Spleen (tissue), 7 donors: ENCODE data around the gene APBB2.

Experiments
- POLR2A ChIP-seq, 3 donors: fragments of 450-650 bp; IDR thresholded peaks; one replicate each; pipeline ENCODE4 v1.5.1; 2017; ENCODE audit warnings: antibody characterized with exemption in 3 of 3, mild to moderate bottlenecking in 1 of 3
- TF ChIP-seq, protein P1 (sequence below), 11 experiments: fragments of 200-600 bp in 7 of 11; fragments of 450-650 bp in 4 of 11; sonication (generic) in 4 of 11; IDR thresholded peaks in 8 of 11; conservative IDR thresholded peaks in 3 of 11; 1 replicate in 7 of 11; 2 replicates in 4 of 11; pipeline versions ENCODE4 v1.4.0 to v1.8.0; 2016 to 2021; ENCODE audit warnings: antibody characterized with exemption in 11 of 11, inconsistent platforms in 4 of 11, mild to moderate bottlenecking in 1 of 11
- donor health status: DM: no; HTN: no; CAD: no; lungs with moderate emphysema.
- donor health status: DM: no; HTN: no; CAD: no.
- donor health status: DM: no; HTN: no; CAD: no.

DNA sequence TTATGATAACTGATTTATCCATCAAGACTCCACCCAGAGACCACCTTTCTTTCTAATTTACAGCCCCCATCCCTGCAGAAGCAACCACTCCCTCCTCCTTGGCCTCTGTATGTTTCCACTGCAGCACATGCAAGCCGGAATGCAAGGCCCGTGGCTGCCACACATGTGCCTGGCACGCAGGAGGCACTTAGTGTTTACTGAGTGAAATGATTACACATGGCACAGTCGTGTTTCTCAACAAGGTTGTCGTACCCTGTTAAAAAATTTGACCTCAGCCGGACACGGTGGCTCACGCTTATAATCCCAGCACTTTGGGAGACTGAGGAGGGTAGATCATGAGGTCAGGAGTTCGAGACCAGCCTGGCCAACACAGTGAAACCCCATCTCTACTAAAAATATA is 104.3 kb downstream of the APBB2 start:
- no peak for TF ChIP-seq POLR2A (IDR thresholded peaks at IDR 0.05)
- TF ChIP-seq, protein P1, sequence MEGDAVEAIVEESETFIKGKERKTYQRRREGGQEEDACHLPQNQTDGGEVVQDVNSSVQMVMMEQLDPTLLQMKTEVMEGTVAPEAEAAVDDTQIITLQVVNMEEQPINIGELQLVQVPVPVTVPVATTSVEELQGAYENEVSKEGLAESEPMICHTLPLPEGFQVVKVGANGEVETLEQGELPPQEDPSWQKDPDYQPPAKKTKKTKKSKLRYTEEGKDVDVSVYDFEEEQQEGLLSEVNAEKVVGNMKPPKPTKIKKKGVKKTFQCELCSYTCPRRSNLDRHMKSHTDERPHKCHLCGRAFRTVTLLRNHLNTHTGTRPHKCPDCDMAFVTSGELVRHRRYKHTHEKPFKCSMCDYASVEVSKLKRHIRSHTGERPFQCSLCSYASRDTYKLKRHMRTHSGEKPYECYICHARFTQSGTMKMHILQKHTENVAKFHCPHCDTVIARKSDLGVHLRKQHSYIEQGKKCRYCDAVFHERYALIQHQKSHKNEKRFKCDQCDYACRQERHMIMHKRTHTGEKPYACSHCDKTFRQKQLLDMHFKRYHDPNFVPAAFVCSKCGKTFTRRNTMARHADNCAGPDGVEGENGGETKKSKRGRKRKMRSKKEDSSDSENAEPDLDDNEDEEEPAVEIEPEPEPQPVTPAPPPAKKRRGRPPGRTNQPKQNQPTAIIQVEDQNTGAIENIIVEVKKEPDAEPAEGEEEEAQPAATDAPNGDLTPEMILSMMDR (IDR thresholded peaks at IDR 0.05 in 8 of 11, conservative IDR thresholded peaks at IDR 0.05 in 3 of 11): no peak
